A549 (cell line): ENCODE measurements around the gene CRYM.

Source experiments
- MAFK ChIP-seq: fragments of 450-650 bp; IDR thresholded peaks from 2 replicates; pipeline ENCODE4 v1.6.1; 2014; ENCODE audit not compliant: partially characterized antibody
- MYC ChIP-seq: IDR thresholded peaks from 2 replicates; pipeline ENCODE4 v1.6.1; 2012; ENCODE audit warnings: mild to moderate bottlenecking, inconsistent platforms, low read length, improper control_type of control experiment, borderline replicate concordance
- TF ChIP-seq, protein P1 (sequence below): fragments of 150-350 bp; IDR thresholded peaks from 2 replicates; pipeline ENCODE4 v1.6.1; 2014; ENCODE audit warnings: low read depth, mild to moderate bottlenecking, low read length

DNA sequence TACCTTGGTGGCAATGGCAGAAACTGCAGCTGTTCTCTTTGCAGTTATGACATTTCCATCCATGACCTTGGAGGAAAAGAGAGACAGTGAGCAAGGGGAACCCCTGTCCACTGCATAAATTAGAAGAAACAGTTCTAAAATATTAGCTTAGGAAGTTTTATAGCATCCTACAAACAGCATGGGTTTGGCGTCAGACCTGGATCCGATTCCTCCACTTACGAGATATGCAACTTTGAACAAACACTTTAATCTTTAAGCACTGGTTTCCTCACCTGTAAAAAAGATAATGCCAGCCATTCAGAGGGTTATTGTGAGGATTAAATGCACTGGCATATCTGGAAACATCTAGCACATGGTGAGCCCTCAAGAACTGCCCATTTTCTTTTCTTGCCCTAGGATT lies 2.6 kb downstream of the CRYM start:
- TF ChIP-seq, protein P1, sequence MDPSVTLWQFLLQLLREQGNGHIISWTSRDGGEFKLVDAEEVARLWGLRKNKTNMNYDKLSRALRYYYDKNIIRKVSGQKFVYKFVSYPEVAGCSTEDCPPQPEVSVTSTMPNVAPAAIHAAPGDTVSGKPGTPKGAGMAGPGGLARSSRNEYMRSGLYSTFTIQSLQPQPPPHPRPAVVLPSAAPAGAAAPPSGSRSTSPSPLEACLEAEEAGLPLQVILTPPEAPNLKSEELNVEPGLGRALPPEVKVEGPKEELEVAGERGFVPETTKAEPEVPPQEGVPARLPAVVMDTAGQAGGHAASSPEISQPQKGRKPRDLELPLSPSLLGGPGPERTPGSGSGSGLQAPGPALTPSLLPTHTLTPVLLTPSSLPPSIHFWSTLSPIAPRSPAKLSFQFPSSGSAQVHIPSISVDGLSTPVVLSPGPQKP = no peak
- TF ChIP-seq MAFK (no peak), MYC (no peak)
